OCI-LY3 (cell line): ENCODE results near the gene SPATA6.

Experiments
- CTCF ChIP-seq: fragments of 200-600, 300-600 bp; sonication (generic); IDR thresholded peaks from 2 replicates; pipeline ENCODE4 v1.5.1; 2014; ENCODE audit warnings: antibody characterized with exemption, low read length, low read depth
- EZH2phosphoT487 ChIP-seq: fragments of 200-600 bp; shearing (Covaris generic); IDR thresholded peaks from 2 replicates; pipeline ENCODE4 v1.6.1; 2018; ENCODE audit warnings: antibody characterized with exemption, mixed run types, low read depth

DNA sequence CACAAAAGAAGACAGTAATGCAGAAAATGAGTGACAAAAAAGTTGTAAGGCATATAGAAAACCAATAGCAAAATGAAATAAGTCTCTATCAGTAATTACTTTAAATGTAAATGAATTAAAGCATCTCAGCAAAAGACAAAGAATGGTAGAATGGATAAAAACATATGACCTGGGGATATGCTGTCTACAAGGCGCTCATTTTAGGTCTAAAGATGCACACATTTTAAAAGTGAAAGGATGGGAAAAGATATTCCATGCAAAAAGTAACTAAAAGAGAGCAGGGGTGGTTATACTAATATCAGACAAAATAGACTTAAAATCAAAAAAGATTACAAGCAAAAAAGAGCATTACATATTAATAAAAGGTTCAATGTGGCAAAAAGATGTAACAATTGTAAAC, 41.2 kb downstream of the SPATA6 start:
- TF ChIP-seq CTCF = no peak
- no peak for TF ChIP-seq EZH2phosphoT487
